ENCODE measurements around the gene NSD1. TPM values are rescaled to one million over a fixed set of nuclear protein-coding genes. Genes with fewer than 3 reads are reported as not detected.

The NSD1 gene
- total RNA-seq, 1 experiment from 2014 or later, result 62.2 TPM

DNA sequence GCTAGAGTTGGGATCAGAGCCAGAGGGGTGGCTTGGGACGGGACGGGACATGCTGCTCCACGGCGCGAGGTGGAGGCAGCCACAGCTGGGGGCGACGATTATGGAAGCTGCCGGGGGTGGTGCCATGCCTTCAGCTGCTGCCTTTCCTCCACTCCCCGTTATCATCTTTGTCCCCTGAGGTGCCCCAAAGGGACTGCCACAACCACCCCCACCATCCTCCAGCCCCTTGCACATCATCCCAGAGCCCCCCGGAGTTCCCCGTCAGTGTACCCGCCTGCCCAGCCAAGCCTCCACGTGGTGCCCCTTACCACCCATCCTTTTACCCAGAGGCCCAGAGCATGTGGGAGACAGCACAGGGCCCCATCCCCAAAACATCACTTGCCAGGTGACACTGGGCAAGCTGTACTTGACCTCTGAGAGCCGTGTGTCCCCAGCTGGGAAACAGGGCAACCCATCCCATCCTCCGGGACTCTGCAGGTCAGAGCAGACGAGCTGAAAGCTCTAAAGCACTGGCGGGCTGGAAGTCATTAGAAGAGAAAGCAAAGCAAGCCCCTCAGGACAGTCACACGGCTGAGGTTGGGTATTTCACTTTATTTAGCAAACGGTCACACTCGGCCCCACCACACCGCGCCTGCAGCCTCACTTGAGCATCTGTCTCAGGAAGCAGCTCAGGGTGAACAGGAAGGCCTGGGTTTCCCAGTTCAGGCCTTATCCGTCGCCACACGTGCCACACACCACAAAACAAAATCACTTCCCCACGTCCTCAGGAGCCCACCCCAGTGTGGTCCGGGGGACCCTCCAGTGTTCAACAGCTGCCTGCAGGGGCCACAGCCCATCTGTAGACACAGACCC, 197.6 kb downstream of the NSD1 start:
- TSS peak; percentile 51 for BruUV-seq (replicated peaks)
- H4K20me1 ChIP-seq (ENCODE audit: insufficient read depth), result peaks cover 8% of the 10 kb centered on the region; the same call in 1 of the 2 replicates
- no peak overlapping the region for H3K4me2 ChIP-seq
- intact Hi-C loops (cut with micrococcal nuclease; ENCODE audit: unreplicated experiment), result no loop called here
- H2AFZ ChIP-seq, result no peak overlapping the region
- H3F3A ChIP-seq (ENCODE audit: insufficient read depth, low read depth), result peaks cover 16% of the 10 kb centered on the region; the same call in 1 of the 2 replicates
- no peak for DNase-seq
- H3K79me2 ChIP-seq (ENCODE audit: low read depth), result no peaks in the 10 kb centered on the region
- no peaks in the 10 kb centered on the region for H3K27me3 ChIP-seq (ENCODE audit: insufficient read depth, low read depth)
- TF ChIP-seq, protein P1, sequence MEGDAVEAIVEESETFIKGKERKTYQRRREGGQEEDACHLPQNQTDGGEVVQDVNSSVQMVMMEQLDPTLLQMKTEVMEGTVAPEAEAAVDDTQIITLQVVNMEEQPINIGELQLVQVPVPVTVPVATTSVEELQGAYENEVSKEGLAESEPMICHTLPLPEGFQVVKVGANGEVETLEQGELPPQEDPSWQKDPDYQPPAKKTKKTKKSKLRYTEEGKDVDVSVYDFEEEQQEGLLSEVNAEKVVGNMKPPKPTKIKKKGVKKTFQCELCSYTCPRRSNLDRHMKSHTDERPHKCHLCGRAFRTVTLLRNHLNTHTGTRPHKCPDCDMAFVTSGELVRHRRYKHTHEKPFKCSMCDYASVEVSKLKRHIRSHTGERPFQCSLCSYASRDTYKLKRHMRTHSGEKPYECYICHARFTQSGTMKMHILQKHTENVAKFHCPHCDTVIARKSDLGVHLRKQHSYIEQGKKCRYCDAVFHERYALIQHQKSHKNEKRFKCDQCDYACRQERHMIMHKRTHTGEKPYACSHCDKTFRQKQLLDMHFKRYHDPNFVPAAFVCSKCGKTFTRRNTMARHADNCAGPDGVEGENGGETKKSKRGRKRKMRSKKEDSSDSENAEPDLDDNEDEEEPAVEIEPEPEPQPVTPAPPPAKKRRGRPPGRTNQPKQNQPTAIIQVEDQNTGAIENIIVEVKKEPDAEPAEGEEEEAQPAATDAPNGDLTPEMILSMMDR (conservative IDR thresholded peaks at IDR 0.05), result no peak
- H3K9me3 ChIP-seq (ENCODE audit: insufficient read depth, low read depth), result no peaks in the 10 kb centered on the region
- peaks cover 9% of the 10 kb centered on the region for H3K4me1 ChIP-seq (replicated peaks; ENCODE audit: insufficient read depth)
- no peak overlapping the region for H3K27ac ChIP-seq
- POLR2A ChIA-PET (ENCODE audit: unreplicated experiment), result interaction anchor here (0.7 kb wide), 1 partner anchor 127 kb away, joined by 6 read pairs; no protein-coding TSS in a partner anchor
- CTCF ChIA-PET, result interaction anchor here (0.6 kb wide), 1 partner anchor 42 kb away, joined by 4 read pairs; no protein-coding TSS in a partner anchor
- no peak overlapping the region for H3K4me3 ChIP-seq
- no peaks in the 10 kb centered on the region for H3K9me2 ChIP-seq (ENCODE audit: insufficient read depth)
- peaks cover 7% of the 10 kb centered on the region; the same call in 1 of the 2 replicates for H3K36me3 ChIP-seq (ENCODE audit: low read depth)

DNA sequence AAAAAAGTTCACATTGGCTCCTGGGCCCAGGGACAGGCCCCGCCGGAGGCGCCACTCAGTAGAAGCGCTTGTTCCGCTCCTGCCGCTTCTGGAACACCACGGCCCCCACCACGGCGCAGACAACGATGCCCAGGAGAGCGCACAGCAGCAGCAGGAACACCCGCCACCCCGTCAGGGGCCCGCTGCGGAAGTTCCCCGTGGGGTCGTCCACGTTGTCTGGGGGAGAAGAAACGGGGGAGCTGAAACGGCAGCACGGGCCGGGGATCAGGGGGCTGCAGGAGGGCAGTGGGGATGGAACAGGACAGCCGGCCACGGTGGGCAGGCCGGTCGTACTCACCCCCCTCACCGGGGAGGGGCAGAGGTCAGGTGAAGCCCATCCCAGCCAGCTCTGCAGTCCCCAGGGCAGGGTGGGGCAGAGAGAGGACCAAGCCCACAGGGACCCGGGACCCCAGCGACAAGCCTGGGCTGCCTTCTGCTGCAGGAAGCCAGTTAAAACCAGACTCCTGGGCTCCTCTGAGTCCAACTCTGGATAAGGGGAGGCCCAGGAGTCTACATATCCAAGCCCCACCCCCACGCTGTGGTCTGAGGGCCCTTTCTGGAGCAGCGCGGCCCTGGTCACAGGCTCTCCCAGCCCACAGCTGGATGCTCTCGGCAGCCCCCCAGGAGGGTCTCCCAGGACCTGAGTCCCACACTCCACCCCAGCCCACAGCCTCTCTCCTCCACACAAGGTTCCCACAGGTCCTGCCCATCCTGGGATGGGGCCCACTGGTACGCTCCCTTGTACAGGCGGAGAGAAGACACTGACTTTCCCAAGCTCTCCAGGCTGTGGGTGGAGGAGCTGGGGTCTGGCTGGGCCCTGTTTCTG, 198.7 kb downstream of the NSD1 start:
- H3K36me3 ChIP-seq (ENCODE audit: low read depth), result peaks cover 10% of the 10 kb centered on the region; the same call in 1 of the 2 replicates
- ChIA-PET POLR2A (ENCODE audit: unreplicated experiment) (no interaction called here), CTCF (no interaction called here)
- peaks cover 8% of the 10 kb centered on the region; the same call in 1 of the 2 replicates for H4K20me1 ChIP-seq (ENCODE audit: insufficient read depth)
- BruUV-seq (replicated peaks), result no TSS peak
- H3K4me3 ChIP-seq, result no peak overlapping the region
- TF ChIP-seq EZH2 (IDR thresholded peaks at IDR 0.05; ENCODE audit: low read depth), result no peak
- TF ChIP-seq, protein P1 (conservative IDR thresholded peaks at IDR 0.05), result no peak
- H2AFZ ChIP-seq, result no peak overlapping the region
- no peak overlapping the region for H3K27ac ChIP-seq
- no peak for DNase-seq
- H3K79me2 ChIP-seq (ENCODE audit: low read depth), result no peaks in the 10 kb centered on the region
- no peaks in the 10 kb centered on the region for H3K9me2 ChIP-seq (ENCODE audit: insufficient read depth)
- H3K27me3 ChIP-seq (ENCODE audit: insufficient read depth, low read depth), result no peaks in the 10 kb centered on the region
- H3K4me2 ChIP-seq, result no peak overlapping the region
- no peaks in the 10 kb centered on the region for H3K9me3 ChIP-seq (ENCODE audit: insufficient read depth, low read depth)
- no peaks in the 10 kb centered on the region for H3K4me1 ChIP-seq (replicated peaks; ENCODE audit: insufficient read depth)
- H3F3A ChIP-seq (ENCODE audit: insufficient read depth, low read depth), result peaks cover 6% of the 10 kb centered on the region; the same call in 1 of the 2 replicates
- intact Hi-C loops (cut with micrococcal nuclease; ENCODE audit: unreplicated experiment), result no loop called here

DNA sequence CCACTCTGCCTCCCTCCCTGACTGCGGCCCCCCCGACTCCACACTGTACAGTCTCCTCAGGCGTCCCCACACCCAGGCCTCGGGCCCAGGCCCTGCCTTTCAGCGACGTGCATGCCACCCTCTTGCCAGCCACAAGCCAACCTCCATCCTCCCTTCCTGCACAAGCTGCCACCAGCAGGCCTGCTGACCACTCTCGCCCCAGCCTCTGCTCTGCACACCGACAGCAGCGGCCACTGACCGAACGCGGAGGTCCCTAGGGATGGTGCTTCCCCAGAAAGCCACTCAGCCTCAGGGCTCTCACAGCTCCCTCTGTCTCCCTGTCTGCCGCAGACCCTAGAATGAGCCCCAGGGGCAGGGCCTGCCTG, 199.3 kb downstream of the NSD1 start:
- Histone ChIP-seq H4K20me1 (ENCODE audit: insufficient read depth) (peaks cover 13% of the 10 kb centered on the region; the same call in 1 of the 2 replicates), H3F3A (ENCODE audit: insufficient read depth, low read depth) (no peaks in the 10 kb centered on the region), H3K4me1 (replicated peaks; ENCODE audit: insufficient read depth) (no peaks in the 10 kb centered on the region), H3K4me3 (no peak overlapping the region), H2AFZ (no peak overlapping the region), H3K27me3 (ENCODE audit: insufficient read depth, low read depth) (no peaks in the 10 kb centered on the region), H3K9me2 (ENCODE audit: insufficient read depth) (no peaks in the 10 kb centered on the region), H3K79me2 (ENCODE audit: low read depth) (no peaks in the 10 kb centered on the region), H3K4me2 (no peak overlapping the region), H3K36me3 (ENCODE audit: low read depth) (peaks cover 16% of the 10 kb centered on the region), H3K27ac (no peak overlapping the region), H3K9me3 (ENCODE audit: insufficient read depth, low read depth) (no peaks in the 10 kb centered on the region)
- BruUV-seq (replicated peaks), result no TSS peak
- intact Hi-C loops (cut with micrococcal nuclease; ENCODE audit: unreplicated experiment), result no loop called here
- POLR2A ChIA-PET (ENCODE audit: unreplicated experiment), result no interaction called here
- DNase-seq, result no peak
- CTCF ChIA-PET, result no interaction called here
- TF ChIP-seq EZH2 (IDR thresholded peaks at IDR 0.05; ENCODE audit: low read depth), result no peak
- TF ChIP-seq, protein P1 (conservative IDR thresholded peaks at IDR 0.05), result no peak
